SK-N-SH treated with all-trans-retinoic acid at 6 μM for 48 hours (cell line): Measurements from ENCODE around the gene ZNF101.

Source experiments
- ATAC-seq: fragments of 200-7000 bp; cut with Tn5 transposase; 3 replicates; pipeline ENCODE4 v1.9.1; 2020; ENCODE audit warnings: mild to moderate bottlenecking, moderate library complexity
- CSDC2 ChIP-seq: fragments of 250-450 bp; sonication (Bioruptor Pico); IDR thresholded peaks from 2 replicates; pipeline ENCODE4 v1.5.0; 2020; ENCODE audit warnings: mild to moderate bottlenecking, moderate library complexity
- ESRRG ChIP-seq: fragments of 250-450 bp; sonication (Bioruptor Pico); IDR thresholded peaks from 2 replicates; pipeline ENCODE4 v1.6.1; 2021; ENCODE audit warnings: mild to moderate bottlenecking
- GLIS3 ChIP-seq: fragments of 250-450 bp; sonication (Bioruptor Pico); IDR thresholded peaks from 2 replicates; pipeline ENCODE4 v1.5.0; 2020; ENCODE audit warnings: mild to moderate bottlenecking, moderate library complexity
- ISL1 ChIP-seq: fragments of 250-450 bp; sonication (Bioruptor Pico); IDR thresholded peaks from 2 replicates; pipeline ENCODE4 v2.1.2; 2022; ENCODE audit warnings: mild to moderate bottlenecking, moderate library complexity
- OSR1 ChIP-seq: fragments of 250-450 bp; sonication (Bioruptor Pico); IDR thresholded peaks from 2 replicates; pipeline ENCODE4 v1.8.0; 2022; ENCODE audit warnings: moderate library complexity, mild to moderate bottlenecking, inconsistent platforms
- PPARA ChIP-seq: fragments of 250-450 bp; sonication (Bioruptor Pico); IDR thresholded peaks from 2 replicates; pipeline ENCODE4 v1.5.0; 2020; ENCODE audit warnings: mild to moderate bottlenecking, borderline replicate concordance
- RARB ChIP-seq: fragments of 250-450 bp; sonication (Bioruptor Pico); IDR thresholded peaks from 2 replicates; pipeline ENCODE4 v1.8.0; 2021; ENCODE audit warnings: mild to moderate bottlenecking, moderate library complexity
- TCF4 ChIP-seq: fragments of 250-450 bp; sonication (Bioruptor Pico); IDR thresholded peaks from 2 replicates; pipeline ENCODE4 v1.8.0; 2021; ENCODE audit warnings: mild to moderate bottlenecking, moderate library complexity, borderline replicate concordance
- TOX ChIP-seq: fragments of 250-450 bp; sonication (Bioruptor Pico); IDR thresholded peaks from 2 replicates; pipeline ENCODE4 v1.8.0; 2021; ENCODE audit warnings: mild to moderate bottlenecking, moderate library complexity, borderline replicate concordance
- ZC3H10 ChIP-seq: fragments of 250-450 bp; sonication (Bioruptor Pico); IDR thresholded peaks from 2 replicates; pipeline ENCODE4 v1.5.1; 2021; ENCODE audit warnings: mild to moderate bottlenecking, moderate library complexity
- ZFP3 ChIP-seq: fragments of 250-450 bp; sonication (Bioruptor Pico); IDR thresholded peaks from 2 replicates; pipeline ENCODE4 v1.5.0; 2020; ENCODE audit warnings: mild to moderate bottlenecking, moderate library complexity
- ZFP30 ChIP-seq: fragments of 450-650 bp; formaldehyde crosslinking; IDR thresholded peaks from 2 replicates; pipeline ENCODE4 v1.5.0; 2022; ENCODE audit warnings: mild to moderate bottlenecking, moderate library complexity
- ZNF70 ChIP-seq: fragments of 450-650 bp; formaldehyde crosslinking; IDR thresholded peaks from 2 replicates; pipeline ENCODE4 v1.5.0; 2020; ENCODE audit warnings: mild to moderate bottlenecking, moderate library complexity
- ZNF8 ChIP-seq: fragments of 450-650 bp; formaldehyde crosslinking; IDR thresholded peaks from 2 replicates; pipeline ENCODE4 v1.5.0; 2020; ENCODE audit warnings: mild to moderate bottlenecking, moderate library complexity
- TF ChIP-seq, protein P1 (sequence below): fragments of 250-450 bp; sonication (Bioruptor Pico); IDR thresholded peaks from 2 replicates; pipeline ENCODE4 v1.8.0; 2020; ENCODE audit warnings: mild to moderate bottlenecking, moderate library complexity, borderline replicate concordance
- TF ChIP-seq, protein P2 (sequence below): fragments of 250-450 bp; sonication (Bioruptor Pico); IDR thresholded peaks from 2 replicates; pipeline ENCODE4 v1.5.1; 2020; ENCODE audit warnings: low read depth, mild to moderate bottlenecking, moderate library complexity
- TF ChIP-seq, protein P3 (sequence below): fragments of 250-450 bp; sonication (Bioruptor Pico); IDR thresholded peaks from 2 replicates; pipeline ENCODE4 v1.5.1; 2021; ENCODE audit warnings: mild to moderate bottlenecking, moderate library complexity
- TF ChIP-seq, protein P4 (sequence below): fragments of 250-450 bp; sonication (Bioruptor Pico); IDR thresholded peaks from 2 replicates; pipeline ENCODE4 v1.8.0; 2021; ENCODE audit warnings: low read depth, mild to moderate bottlenecking, moderate library complexity, borderline replicate concordance
- TF ChIP-seq, protein P5 (sequence below): fragments of 250-450 bp; sonication (Bioruptor Pico); IDR thresholded peaks from 2 replicates; pipeline ENCODE4 v1.5.0; 2020; ENCODE audit warnings: mild to moderate bottlenecking, moderate library complexity

ZNF101 gene

GRCh38 chr19:19642506-19643157 lies 26.0 kb upstream of the ZNF101 start:
- TF ChIP-seq, protein P1, sequence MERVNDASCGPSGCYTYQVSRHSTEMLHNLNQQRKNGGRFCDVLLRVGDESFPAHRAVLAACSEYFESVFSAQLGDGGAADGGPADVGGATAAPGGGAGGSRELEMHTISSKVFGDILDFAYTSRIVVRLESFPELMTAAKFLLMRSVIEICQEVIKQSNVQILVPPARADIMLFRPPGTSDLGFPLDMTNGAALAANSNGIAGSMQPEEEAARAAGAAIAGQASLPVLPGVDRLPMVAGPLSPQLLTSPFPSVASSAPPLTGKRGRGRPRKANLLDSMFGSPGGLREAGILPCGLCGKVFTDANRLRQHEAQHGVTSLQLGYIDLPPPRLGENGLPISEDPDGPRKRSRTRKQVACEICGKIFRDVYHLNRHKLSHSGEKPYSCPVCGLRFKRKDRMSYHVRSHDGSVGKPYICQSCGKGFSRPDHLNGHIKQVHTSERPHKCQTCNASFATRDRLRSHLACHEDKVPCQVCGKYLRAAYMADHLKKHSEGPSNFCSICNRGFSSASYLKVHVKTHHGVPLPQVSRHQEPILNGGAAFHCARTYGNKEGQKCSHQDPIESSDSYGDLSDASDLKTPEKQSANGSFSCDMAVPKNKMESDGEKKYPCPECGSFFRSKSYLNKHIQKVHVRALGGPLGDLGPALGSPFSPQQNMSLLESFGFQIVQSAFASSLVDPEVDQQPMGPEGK (CRISPR knock-in tag), result no peak
- TF ChIP-seq RARB (CRISPR knock-in tag), result no peak
- TF ChIP-seq TOX, result no peak
- TF ChIP-seq CSDC2 (CRISPR knock-in tag), result no peak
- no peak for TF ChIP-seq ZC3H10 (CRISPR knock-in tag)
- no peak for TF ChIP-seq ZFP3
- TF ChIP-seq GLIS3 (CRISPR knock-in tag), result no peak
- no peak for TF ChIP-seq TCF4 (CRISPR knock-in tag)
- TF ChIP-seq ZFP30 (CRISPR knock-in tag), result no peak
- TF ChIP-seq, protein P2, sequence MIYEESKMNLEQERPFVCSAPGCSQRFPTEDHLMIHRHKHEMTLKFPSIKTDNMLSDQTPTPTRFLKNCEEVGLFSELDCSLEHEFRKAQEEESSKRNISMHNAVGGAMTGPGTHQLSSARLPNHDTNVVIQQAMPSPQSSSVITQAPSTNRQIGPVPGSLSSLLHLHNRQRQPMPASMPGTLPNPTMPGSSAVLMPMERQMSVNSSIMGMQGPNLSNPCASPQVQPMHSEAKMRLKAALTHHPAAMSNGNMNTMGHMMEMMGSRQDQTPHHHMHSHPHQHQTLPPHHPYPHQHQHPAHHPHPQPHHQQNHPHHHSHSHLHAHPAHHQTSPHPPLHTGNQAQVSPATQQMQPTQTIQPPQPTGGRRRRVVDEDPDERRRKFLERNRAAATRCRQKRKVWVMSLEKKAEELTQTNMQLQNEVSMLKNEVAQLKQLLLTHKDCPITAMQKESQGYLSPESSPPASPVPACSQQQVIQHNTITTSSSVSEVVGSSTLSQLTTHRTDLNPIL (CRISPR knock-in tag), result no peak
- TF ChIP-seq ZNF70 (CRISPR knock-in tag), result no peak
- TF ChIP-seq ISL1, result no peak
- TF ChIP-seq, protein P3, sequence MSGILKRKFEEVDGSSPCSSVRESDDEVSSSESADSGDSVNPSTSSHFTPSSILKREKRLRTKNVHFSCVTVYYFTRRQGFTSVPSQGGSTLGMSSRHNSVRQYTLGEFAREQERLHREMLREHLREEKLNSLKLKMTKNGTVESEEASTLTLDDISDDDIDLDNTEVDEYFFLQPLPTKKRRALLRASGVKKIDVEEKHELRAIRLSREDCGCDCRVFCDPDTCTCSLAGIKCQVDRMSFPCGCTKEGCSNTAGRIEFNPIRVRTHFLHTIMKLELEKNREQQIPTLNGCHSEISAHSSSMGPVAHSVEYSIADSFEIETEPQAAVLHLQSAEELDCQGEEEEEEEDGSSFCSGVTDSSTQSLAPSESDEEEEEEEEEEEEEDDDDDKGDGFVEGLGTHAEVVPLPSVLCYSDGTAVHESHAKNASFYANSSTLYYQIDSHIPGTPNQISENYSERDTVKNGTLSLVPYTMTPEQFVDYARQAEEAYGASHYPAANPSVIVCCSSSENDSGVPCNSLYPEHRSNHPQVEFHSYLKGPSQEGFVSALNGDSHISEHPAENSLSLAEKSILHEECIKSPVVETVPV (CRISPR knock-in tag), result no peak
- TF ChIP-seq PPARA, result no peak
- TF ChIP-seq, protein P4, sequence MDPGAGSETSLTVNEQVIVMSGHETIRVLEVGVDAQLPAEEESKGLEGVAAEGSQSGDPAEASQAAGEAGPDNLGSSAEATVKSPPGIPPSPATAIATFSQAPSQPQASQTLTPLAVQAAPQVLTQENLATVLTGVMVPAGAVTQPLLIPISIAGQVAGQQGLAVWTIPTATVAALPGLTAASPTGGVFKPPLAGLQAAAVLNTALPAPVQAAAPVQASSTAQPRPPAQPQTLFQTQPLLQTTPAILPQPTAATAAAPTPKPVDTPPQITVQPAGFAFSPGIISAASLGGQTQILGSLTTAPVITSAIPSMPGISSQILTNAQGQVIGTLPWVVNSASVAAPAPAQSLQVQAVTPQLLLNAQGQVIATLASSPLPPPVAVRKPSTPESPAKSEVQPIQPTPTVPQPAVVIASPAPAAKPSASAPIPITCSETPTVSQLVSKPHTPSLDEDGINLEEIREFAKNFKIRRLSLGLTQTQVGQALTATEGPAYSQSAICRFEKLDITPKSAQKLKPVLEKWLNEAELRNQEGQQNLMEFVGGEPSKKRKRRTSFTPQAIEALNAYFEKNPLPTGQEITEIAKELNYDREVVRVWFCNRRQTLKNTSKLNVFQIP (CRISPR knock-in tag), result no peak
- TF ChIP-seq ZNF8, result no peak
- TF ChIP-seq ESRRG (CRISPR knock-in tag), result no peak
- TF ChIP-seq OSR1 (CRISPR knock-in tag), result no peak
- peak; percentile 45 for ATAC-seq

GRCh38 chr19:19643158-19644053 lies 25.2 kb upstream of the ZNF101 start, which contains the start of gene GMIP:
TSS of gene GMIP (minus strand) at chr19:19643657. CDS start at chr19:19643529, 128 bp downstream.
- ATAC-seq, result peak; percentile 84
- TF ChIP-seq, protein P3 (CRISPR knock-in tag), result 0 out of 2 replicates have a peak, but pooled peaks have one; percentile 33
- TF ChIP-seq, protein P5, sequence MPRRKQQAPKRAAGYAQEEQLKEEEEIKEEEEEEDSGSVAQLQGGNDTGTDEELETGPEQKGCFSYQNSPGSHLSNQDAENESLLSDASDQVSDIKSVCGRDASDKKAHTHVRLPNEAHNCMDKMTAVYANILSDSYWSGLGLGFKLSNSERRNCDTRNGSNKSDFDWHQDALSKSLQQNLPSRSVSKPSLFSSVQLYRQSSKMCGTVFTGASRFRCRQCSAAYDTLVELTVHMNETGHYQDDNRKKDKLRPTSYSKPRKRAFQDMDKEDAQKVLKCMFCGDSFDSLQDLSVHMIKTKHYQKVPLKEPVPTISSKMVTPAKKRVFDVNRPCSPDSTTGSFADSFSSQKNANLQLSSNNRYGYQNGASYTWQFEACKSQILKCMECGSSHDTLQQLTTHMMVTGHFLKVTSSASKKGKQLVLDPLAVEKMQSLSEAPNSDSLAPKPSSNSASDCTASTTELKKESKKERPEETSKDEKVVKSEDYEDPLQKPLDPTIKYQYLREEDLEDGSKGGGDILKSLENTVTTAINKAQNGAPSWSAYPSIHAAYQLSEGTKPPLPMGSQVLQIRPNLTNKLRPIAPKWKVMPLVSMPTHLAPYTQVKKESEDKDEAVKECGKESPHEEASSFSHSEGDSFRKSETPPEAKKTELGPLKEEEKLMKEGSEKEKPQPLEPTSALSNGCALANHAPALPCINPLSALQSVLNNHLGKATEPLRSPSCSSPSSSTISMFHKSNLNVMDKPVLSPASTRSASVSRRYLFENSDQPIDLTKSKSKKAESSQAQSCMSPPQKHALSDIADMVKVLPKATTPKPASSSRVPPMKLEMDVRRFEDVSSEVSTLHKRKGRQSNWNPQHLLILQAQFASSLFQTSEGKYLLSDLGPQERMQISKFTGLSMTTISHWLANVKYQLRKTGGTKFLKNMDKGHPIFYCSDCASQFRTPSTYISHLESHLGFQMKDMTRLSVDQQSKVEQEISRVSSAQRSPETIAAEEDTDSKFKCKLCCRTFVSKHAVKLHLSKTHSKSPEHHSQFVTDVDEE (CRISPR knock-in tag), result no peak
